ENCODE measurements around the gene LLPH.
"Not testable (repeated sequence)": the region's sequence is repeated elsewhere in the genome, so short reads cannot be mapped to it uniquely, and the experiment has no call there.

The LLPH gene

DNA sequence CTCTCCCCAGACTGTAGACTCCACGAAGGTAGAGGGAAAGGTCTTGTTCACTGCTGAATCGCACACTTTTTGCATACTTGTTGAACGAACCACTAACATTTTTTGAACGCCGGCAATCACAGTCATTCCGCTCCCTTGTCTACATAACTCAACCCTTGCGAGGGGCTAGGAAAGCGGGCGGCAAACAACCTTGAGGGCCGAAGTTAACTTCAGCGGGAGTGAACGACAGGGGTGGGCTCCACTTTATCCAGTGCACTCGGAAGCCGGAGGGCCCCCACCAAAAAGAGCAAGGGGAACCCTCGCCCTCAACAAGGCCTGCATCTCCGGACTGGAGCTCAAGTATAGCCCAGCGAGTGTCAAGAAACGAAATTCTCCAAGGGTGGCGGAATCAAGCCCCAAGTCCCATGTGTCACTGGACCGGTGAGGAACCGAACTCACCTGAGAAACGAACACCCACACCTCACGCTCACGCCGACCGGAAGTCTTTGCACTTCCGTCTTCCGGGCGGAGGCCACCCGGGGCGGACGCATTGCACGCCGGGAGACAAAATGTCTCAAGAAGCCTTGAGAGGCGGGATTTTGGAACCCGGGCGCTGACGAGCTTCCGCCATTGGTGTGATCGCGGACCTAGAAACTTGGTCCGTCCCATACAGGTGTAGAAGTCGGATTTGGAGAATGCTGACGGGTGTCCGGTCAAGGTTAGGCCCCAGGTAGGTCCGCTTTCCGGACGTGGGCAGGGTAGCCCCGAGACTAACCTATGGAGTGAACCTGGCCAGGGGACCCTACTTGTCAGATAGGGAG lies at the start of gene LLPH:
LLPH (minus strand) TSS at position 484 of the 800 bp plus-strand sequence. CDS start 1,644 bp downstream, outside the sequence.
- peak; percentile 89 for DNase-seq

GRCh38 chr12:66176105-66176900 lies 45.8 kb upstream of the LLPH start:
- no peak for DNase-seq

GRCh38 chr12:66174391-66175325 lies 44.1 kb upstream of the LLPH start:
- DNase-seq: not testable (repeated sequence)

GRCh38 chr12:66170606-66171005 lies 40.1 kb upstream of the LLPH start:
- DNase-seq: no peak

DNA sequence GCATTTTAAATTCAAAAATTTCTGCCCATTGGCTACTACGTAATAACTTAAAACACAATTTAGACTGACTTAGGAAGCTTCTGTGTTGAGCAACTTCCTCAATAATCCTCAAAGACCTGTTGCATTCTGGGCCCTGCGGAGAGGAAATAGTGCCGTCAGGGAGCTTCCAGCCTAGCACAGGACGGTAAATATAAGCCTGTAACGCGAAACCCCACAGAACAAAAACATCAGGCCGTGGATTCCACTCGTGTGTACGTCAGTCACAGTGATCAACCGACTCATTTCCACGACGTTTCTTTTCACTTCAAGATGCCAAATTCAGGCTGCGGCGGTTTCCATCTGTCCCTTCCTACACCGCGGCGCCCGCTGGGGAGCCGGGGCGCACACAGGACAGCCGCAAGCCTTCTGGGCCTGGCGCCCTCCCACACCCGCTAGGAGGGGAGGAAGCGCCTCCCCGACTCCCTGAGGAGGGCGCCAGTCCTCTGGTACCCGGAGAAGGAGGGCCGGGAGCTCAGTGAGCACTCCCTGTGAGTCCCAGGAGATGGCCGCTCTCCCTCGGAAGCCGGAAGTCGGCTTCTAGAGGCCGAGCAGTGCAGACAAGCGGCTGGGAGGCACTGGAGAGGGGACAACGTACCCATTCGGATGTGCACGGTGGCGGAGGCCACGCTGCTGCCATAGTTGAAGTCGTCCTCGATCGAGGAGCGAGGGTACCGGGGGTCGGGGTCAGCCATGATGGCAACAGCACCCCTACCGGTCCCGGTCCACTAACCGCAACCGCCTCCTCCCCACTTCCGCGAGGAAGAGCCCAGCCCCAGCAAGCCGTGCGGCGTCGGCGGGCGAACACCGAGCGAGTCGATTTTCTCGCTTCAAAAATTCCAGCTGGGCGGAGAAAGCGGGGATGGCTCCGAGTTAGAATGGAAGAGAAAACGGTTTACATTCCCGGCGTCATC lies 38.9 kb upstream of the LLPH start, which contains the start of gene TMBIM4:
TMBIM4 (minus strand) TSS at position 776 of the 950 bp plus-strand sequence; CDS start at position 731, 45 bp downstream.
- DNase-seq: peak; percentile 87

DNA sequence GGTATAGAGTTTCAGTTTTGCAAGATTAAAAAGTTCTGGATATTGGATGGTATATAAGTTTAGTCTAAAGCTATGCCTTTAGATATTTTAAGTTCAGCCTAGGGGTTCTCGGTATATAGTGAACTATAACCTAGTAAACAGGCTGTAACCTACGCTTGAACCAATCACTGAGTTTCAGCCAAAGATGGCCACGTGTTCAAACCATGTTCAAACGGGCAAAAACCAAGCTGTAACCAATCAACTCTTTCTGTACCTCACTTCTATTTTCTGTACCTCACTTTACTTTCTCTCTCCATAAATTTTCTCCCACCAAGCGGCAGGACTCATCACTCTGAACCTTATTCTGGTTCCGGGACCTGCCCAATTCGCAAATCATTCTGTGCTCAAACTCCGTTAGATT lies 37.9 kb upstream of the LLPH start:
- DNase-seq: no peak

- DNase-seq: no peak
Measured at GRCh38 chr12:66166561-66166960, 36.0 kb upstream of the LLPH start.

GRCh38 chr12:66165141-66165540 lies 34.6 kb upstream of the LLPH start:
- no peak for DNase-seq

DNA sequence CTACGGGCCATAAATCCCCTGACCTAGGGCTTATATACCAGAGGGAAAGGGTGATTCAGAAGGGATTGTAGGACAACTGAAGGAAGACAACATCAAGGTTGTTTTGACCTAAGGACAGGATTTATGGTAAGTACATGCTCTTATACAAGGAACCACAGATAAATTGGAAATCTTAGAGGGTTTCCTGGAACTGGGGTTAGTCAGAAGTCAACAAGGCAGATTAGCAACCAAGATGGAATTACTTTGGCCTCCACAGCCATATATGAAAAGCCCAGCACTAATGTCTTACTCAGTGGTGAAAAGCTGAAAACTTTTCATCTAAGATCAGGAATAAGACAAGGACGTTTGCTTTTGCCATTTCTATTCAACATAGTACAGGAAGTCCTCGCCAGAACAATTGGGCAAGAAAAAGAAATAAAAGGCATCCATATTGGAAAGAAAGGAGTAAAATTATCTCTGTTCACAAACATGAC lies 33.8 kb upstream of the LLPH start:
- DNase-seq: no peak

- DNase-seq: no peak
Measured at GRCh38 chr12:66163289-66163688, 32.7 kb upstream of the LLPH start.

DNA sequence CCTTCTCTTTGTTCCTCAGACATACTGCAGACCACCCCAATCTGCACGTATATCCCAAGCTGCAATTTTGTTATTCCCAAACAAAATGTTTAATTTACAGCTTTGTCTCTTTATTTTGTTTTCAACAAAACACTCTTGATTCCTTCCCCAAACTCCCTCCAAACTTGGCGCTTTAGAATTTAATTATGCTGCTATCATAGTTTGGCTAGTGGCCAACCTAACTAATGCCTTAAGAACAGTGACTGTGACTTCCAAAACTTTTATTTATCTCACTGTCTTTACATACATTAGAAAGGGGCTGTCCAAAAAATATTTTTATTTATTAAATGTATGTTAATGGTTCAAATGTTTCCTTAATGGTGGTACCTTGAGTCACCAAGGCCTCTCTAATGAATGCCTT lies 32.2 kb upstream of the LLPH start:
- DNase-seq: no peak

DNA sequence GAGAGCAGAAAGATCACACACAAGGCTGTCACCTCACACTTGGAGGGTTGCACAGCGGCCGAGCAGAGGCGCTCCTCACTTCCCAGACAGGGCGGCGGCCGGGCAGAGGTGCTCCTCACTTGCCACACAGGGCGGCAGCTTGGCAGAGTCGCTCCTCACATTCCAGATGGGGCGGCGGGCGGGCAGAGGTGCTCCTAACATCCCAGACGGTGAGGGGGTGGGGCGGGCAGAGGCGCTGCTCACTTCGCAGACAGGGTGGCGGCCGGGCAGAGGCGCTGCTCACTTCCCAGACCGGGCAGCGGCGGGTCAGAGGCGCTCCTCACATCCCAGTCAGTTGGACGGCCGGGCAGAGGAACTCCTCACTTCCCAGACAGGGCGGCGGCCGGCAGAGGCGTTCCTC lies 30.2 kb upstream of the LLPH start:
- DNase-seq: no peak

GRCh38 chr12:66159123-66159522 lies 28.6 kb upstream of the LLPH start:
- no peak for DNase-seq

DNA sequence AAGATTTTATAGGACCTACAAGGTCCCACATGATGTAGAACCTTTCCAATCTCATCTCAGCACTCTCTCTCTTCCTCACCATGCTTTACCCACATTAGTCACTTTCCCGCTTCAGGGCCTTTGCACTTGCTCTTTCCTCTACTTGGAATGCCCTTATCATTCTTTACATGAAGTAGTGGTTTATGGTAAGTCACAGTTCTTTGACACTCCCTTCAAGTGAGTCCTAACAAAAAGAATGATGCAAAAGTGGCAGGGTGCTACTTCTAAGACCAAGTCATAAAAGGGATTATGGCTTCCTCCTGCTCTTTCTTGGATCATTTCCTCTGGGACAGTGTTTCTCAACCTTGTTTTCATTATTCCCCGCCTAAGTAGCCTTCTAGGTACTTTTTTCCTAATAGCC lies 26.1 kb upstream of the LLPH start:
- no peak for DNase-seq

DNA sequence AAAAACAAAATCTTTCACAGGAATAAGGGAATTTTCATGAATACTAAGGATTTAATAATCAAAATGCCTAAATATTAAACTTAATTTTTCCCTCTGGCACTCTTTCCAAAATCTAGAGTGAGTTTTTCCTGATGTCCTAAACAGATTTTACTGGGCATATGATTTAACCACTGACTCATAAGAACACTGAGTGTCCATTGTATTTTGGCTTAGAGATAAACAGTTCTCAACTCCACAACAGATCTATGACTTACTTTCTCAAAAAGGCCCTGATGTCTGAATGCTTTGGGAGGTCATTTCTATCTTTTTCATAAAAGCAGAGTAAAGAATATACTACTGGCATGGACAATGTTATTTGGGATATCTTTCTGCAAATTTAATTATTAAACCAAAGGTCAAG lies 24.2 kb upstream of the LLPH start:
- DNase-seq: no peak

DNA sequence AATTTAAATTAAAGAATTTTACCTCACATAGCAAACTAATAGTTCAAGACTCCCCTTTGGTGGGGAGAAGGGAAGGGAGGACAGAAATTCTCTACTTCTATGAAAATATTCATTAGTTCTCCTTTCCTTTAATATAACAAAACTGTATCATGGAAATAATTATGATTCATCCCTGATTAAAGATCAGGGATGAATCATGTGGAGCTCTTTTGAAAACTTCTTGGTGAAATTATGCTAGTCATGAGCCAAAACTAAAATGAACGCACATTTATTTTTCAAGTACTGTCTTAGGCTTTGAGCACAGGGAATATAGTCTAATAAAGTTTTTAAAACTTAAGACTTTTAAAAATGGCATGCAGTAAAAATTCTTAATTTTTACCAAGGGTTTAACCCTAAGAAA lies 22.2 kb upstream of the LLPH start:
- DNase-seq: no peak

GRCh38 chr12:66149702-66150398 lies 19.3 kb upstream of the LLPH start:
- DNase-seq: no peak

DNA sequence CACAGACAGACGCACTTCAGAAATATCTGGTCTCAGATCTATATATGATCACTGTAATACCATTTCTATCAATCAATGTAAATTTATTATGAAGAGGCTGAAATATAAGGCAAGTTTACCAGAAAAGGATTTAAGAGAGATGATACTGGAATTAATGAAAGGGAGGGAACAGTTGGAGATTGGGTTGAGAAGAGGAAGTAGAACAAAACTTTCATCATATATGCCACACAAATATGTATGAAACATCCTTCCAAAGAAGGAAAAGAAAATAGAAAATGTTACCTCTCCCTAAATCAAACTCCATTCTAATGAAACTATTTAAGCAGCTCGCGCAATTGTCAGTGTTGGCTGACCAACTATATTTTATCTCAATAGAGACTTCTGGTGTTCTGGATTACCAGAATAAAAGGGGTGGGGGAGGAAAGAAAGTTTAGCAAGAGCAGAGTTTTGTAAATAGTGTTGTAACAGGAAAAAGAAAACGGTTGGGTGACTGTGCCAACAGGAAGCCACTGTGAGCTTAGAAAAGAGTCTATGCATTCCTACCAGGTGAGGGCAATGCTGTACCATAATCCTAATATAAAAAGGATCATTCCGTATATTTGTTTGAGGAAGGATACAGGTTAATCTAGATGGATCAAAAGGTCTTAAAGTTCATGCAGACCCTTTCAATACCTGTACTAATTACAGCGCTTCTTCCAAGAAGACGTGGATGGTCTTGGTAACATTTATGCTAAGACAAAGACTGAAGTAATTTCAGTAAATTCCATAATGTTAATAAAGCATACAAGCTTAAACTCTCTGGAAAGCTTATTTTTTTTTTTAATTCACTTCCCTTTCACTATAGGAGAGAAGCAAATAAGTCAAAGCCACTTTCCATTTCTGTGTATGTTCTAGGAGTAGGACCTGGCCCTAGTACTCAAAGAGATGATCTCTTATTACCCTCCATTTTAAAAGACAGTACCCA lies 14.5 kb upstream of the LLPH start:
- DNase-seq: peak; percentile 22

GRCh38 chr12:66143868-66144267 lies 13.3 kb upstream of the LLPH start:
- no peak for DNase-seq

GRCh38 chr12:66142826-66143225 lies 12.3 kb upstream of the LLPH start:
- DNase-seq: no peak

Data from CD4-positive, alpha-beta T cell treated with Interleukin-10 for 1 hour (primary cell).